ENCODE results near the gene NTHL1. TPM values are rescaled to one million over a fixed set of nuclear protein-coding genes. Genes with fewer than 3 reads are reported as not detected.

The NTHL1 gene
- total and polyA plus RNA-seq, 2 of the 13 experiments (the other 11 are each of a cell fraction or from before 2014, with no cell fraction given) = 47.5 to 64.9 TPM

GRCh38 chr16:2033057-2033908, 14.4 kb downstream of the NTHL1 start (continued):
- TF ChIP-seq ZBTB40 (IDR thresholded peaks at IDR 0.05) (no peak), ZBTB40 (CRISPR knock-in tag; IDR thresholded peaks at IDR 0.05) (no peak), HDAC2 (CRISPR knock-in tag; IDR thresholded peaks at IDR 0.05) (peak; percentile 26; the same call in 1 of the 2 replicates), ATF7-NPFF (CRISPR knock-in tag; IDR thresholded peaks at IDR 0.05; ENCODE audit: low read depth) (no peak), MYC (CRISPR knock-in tag; IDR thresholded peaks at IDR 0.05; ENCODE audit: borderline replicate concordance) (peak; percentile 53), ZNF292 (CRISPR knock-in tag; IDR thresholded peaks at IDR 0.05; ENCODE audit: borderline replicate concordance, low read depth) (no peak), ZSCAN5A (CRISPR knock-in tag; IDR thresholded peaks at IDR 0.05; ENCODE audit: borderline replicate concordance) (peak; percentile 37; the same call in 1 of the 2 replicates), CEBPZ (IDR thresholded peaks at IDR 0.05; ENCODE audit: low read length) (no peak), FOXP4 (CRISPR knock-in tag; IDR thresholded peaks at IDR 0.05) (no peak), ZNF747 (CRISPR knock-in tag; IDR thresholded peaks at IDR 0.05; ENCODE audit: borderline replicate concordance) (no peak), SETDB1 (CRISPR knock-in tag; IDR thresholded peaks at IDR 0.05; ENCODE audit: borderline replicate concordance) (no peak)
